Upper lobe of right lung (tissue), 1 donor: ENCODE results near the gene ZMYND10. TPM values are rescaled to one million over a fixed set of nuclear protein-coding genes. Genes with fewer than 3 reads are reported as not detected.

ENCODE experiments used
- ATAC-seq: fragments of 200-7000 bp; cut with Tn5 transposase; one replicate; pipeline ENCODE4 v1.9.1; 2020; ENCODE audit warnings: mild to moderate bottlenecking, moderate library complexity
- DNase-seq: peaks from one replicate; pipeline ENCODE4 v3.0.0-alpha.2; 2020
- H3K27ac ChIP-seq: fragments of 200-600 bp; one replicate; pipeline ENCODE4 v1.8.0; 2022
- H3K27me3 ChIP-seq: fragments of 200-600 bp; one replicate; pipeline ENCODE4 v1.8.0; 2022; ENCODE audit warnings: mild to moderate bottlenecking
- H3K36me3 ChIP-seq: fragments of 200-600 bp; one replicate; pipeline ENCODE4 v1.8.0; 2022
- H3K4me1 ChIP-seq: fragments of 200-600 bp; one replicate; pipeline ENCODE4 v1.8.0; 2022
- H3K4me3 ChIP-seq: fragments of 200-600 bp; one replicate; pipeline ENCODE4 v1.8.0; 2022; ENCODE audit warnings: mild to moderate bottlenecking
- H3K9me3 ChIP-seq: fragments of 200-600 bp; one replicate; pipeline ENCODE4 v1.8.0; 2022
- intact Hi-C: fragments of 100-400 bp; cut with DNase I; formaldehyde crosslinking; loops from one replicate; pipeline ENCODE4 v1.11.0; 2022
- total RNA-seq: library from RNA; stranded (reverse); fragmentation: NEBNext Ultra II Directional; extraction: Animal tissue kit (Norgen Biotek cat#: 25700); gene quantifications from one replicate; pipeline ENCODE4 v1.2.1, GENCODE V29; 2021
- TF ChIP-seq, protein P1 (sequence below): fragments of 200-600 bp; IDR thresholded peaks from one replicate; pipeline ENCODE4 v1.8.0; 2022; ENCODE audit warnings: antibody characterized with exemption
- donor health status: DM: no; HTN: yes; CAD: no; lungs with severe emphysema.

ZMYND10 gene
- total RNA-seq, 1 donor from 2014 or later = 2.8 TPM

DNA sequence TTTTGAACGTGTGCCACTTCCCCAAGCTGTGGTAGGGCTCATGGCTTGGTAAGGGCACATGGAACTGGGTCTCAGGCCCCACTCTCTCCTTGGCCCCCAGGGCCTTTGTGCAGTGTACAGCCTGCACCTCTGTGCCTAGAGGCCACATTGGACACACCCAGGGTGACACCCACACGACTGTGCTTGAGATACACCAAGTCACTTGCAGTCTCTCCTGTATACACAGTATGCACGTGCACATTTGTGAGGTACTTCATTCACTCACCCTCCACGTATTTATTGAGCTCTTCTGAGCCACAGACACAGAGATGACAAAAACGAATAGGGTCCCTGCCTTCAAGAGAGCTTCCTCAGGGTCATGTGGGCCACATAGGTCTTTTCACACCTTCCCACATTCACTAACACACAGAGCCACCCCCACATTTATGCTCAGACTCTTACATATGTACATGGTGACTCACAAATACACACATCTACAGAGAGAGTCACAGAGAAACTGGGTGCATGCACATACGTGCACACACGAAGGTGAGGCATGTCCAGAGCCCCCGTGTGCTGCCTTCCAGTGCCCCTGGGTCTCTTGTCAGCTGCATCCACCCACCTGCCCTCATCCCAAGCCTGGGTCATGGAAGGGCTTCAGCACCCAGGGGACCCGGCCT lies 23.6 kb upstream of the ZMYND10 start:
- no peak overlapping the region for H3K4me3 ChIP-seq
- H3K27me3 ChIP-seq = no peaks in the 10 kb centered on the region
- DNase-seq (no peak), ATAC-seq (no peak)
- no peak overlapping the region for H3K27ac ChIP-seq
- TF ChIP-seq, protein P1, sequence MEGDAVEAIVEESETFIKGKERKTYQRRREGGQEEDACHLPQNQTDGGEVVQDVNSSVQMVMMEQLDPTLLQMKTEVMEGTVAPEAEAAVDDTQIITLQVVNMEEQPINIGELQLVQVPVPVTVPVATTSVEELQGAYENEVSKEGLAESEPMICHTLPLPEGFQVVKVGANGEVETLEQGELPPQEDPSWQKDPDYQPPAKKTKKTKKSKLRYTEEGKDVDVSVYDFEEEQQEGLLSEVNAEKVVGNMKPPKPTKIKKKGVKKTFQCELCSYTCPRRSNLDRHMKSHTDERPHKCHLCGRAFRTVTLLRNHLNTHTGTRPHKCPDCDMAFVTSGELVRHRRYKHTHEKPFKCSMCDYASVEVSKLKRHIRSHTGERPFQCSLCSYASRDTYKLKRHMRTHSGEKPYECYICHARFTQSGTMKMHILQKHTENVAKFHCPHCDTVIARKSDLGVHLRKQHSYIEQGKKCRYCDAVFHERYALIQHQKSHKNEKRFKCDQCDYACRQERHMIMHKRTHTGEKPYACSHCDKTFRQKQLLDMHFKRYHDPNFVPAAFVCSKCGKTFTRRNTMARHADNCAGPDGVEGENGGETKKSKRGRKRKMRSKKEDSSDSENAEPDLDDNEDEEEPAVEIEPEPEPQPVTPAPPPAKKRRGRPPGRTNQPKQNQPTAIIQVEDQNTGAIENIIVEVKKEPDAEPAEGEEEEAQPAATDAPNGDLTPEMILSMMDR = no peak
- H3K36me3 ChIP-seq = no peaks in the 10 kb centered on the region
- no peaks in the 10 kb centered on the region for H3K9me3 ChIP-seq
- peaks cover 6% of the 10 kb centered on the region for H3K4me1 ChIP-seq
- intact Hi-C loops = no loop called here

DNA sequence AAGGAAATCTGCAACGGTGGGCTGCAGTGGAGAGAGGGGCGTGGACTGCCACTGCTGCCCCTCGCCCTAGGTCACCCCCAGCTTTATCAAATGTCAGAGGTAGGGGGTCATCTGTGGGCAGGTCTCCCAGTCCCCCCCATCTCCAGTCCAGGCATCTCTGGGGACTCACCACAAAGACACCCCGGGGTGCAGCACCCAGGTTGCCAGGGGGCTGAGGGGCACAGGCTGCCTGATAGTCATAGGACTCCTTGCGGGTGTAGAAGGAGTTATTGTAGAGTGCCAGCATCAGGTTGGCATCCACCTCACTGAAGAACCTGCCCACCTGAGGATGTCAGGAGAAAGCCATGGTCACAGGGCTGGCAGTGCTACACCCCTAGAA lies 20.3 kb upstream of the ZMYND10 start:
- intact Hi-C loops = no loop called here
- no peak for DNase-seq
- peak overlapping the region; percentile 55 for H3K4me3 ChIP-seq

DNA sequence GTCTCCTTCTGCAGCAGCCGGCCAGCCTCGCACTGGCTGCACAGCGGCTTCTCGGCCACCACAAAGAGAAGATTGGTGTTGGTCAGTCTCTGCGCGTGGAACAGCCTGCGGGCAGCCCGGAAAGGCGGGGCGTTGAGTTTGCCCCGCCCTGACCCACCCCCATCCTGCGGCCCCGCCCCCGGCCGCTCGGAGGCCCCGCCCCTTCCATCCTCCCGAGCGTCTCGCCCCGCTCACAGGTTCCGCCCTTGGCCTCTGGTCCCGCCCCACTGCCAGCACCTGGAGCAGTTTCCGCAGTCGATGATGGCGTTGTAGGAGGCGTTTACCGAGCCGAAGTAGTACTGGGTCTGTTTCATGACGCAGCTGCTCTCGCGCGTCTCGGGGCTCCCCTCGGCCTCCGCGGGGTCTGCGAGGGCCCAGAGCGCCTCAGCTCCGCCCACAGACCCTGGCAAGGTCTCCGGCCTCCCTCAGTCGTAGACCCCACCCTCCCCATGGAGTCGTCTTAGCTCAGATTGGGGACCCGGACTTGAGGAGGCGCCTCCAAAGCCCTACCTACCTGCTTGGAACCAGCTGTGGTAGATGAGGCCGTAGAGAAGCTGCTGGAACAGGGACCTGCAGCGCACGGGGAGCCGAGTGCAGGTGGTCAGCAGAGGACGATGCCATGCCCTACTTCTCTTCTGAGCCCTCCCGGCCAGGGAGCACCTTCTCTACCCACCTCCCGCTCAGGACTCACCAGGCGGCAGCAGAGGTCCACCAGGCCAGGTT lies 19.7 kb upstream of the ZMYND10 start:
- H3K4me3 ChIP-seq = peak overlapping the region; percentile 55
- H3K27ac ChIP-seq = no peak overlapping the region

More for the DNA sequence above, 20.3 kb upstream of the ZMYND10 start:
- no peaks in the 10 kb centered on the region for H3K9me3 ChIP-seq
- TF ChIP-seq, protein P1 = no peak
- H3K4me1 ChIP-seq = peaks cover 7% of the 10 kb centered on the region
- no peaks in the 10 kb centered on the region for H3K27me3 ChIP-seq
- no peaks in the 10 kb centered on the region for H3K36me3 ChIP-seq
- H3K27ac ChIP-seq = no peak overlapping the region
- no peak for ATAC-seq

GRCh38 chr3:50364573-50365079 lies 19.1 kb upstream of the ZMYND10 start:
- H3K9me3 ChIP-seq = no peaks in the 10 kb centered on the region
- ATAC-seq (peak; percentile 6), DNase-seq (no peak)
- peaks cover 7% of the 10 kb centered on the region for H3K4me1 ChIP-seq
- peak overlapping the region; percentile 55 for H3K4me3 ChIP-seq
- H3K36me3 ChIP-seq = no peaks in the 10 kb centered on the region
- H3K27ac ChIP-seq = no peak overlapping the region
- intact Hi-C loops = no loop called here
- TF ChIP-seq, protein P1 = no peak
- H3K27me3 ChIP-seq = no peaks in the 10 kb centered on the region

More for the DNA sequence above, 19.7 kb upstream of the ZMYND10 start:
- Histone ChIP-seq H3K9me3 (no peaks in the 10 kb centered on the region), H3K4me1 (peaks cover 7% of the 10 kb centered on the region), H3K36me3 (no peaks in the 10 kb centered on the region), H3K27me3 (no peaks in the 10 kb centered on the region)
- intact Hi-C loops = no loop called here
- ATAC-seq (peak; percentile 83), DNase-seq (peak; percentile 89)
- TF ChIP-seq, protein P1 = no peak

DNA sequence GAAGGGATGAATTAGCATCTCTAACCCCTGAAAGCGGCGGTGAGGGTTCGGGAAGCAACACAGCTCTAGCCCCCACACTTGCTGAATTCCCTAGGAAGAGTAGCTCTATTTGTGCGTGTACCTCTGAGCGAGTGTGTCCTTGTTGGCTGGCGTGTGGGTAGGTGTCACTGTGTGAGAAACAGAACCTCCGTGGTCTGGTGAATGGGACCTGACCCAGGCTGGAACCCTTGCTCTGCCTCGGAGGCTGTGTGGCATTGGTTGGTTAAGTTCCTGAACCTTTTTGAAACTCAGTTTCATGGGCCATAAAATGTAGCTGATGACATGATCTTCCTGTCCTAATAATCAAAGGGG lies 14.2 kb upstream of the ZMYND10 start:
- no peak for DNase-seq
- Histone ChIP-seq H3K4me1 (peaks cover 43% of the 10 kb centered on the region), H3K27ac (no peak overlapping the region), H3K4me3 (peak overlapping the region; percentile 19), H3K27me3 (no peaks in the 10 kb centered on the region), H3K9me3 (no peaks in the 10 kb centered on the region), H3K36me3 (peaks cover 14% of the 10 kb centered on the region)
- TF ChIP-seq, protein P1 = no peak
- intact Hi-C loops = no loop called here
- ATAC-seq = peak; percentile 1
